Frontal cortex (tissue), 4 donors: Measurements from ENCODE around the gene APEX1. TPM values are rescaled to one million over a fixed set of nuclear protein-coding genes. Genes with fewer than 3 reads are reported as not detected.
A peak's percentile ranks its signal among the peaks of the same experiment; 100 is the strongest.

Experiments used
- DNase-seq, 2 donors: peaks; one replicate each; pipeline ENCODE4 v3.0.0; 2012; ENCODE audit warnings: low spot score in 2 of 2
- FAIRE-seq: peaks from 2 replicates; lab custom pipeline; 2012; peaks lifted over from hg19 to GRCh38; lab: Jason Lieb, UNC
- total RNA-seq: library from RNA; depleted of rRNA; stranded (reverse); fragments of >200 nt; gene quantifications from one replicate; pipeline ENCODE4 v1.2.3, GENCODE V29; 2014
- donor health status: control.
- donor health status: control.
- donor health status: control.

The APEX1 gene
- total RNA-seq, 1 donor from 2014 or later: 64.4 TPM

- no peak for FAIRE-seq
- peak; percentile 70 to 91 for DNase-seq
Measured at GRCh38 chr14:20469242-20469889, 14.3 kb downstream of the APEX1 start, which contains the start of gene PNP. TSS of gene PNP (plus strand) at chr14:20469406. CDS start at chr14:20469525, 119 bp downstream.

- DNase-seq (peak in 1 of 2 donors; percentile 66), FAIRE-seq (no peak)
Measured at GRCh38 chr14:20469890-20470602, 15.0 kb downstream of the APEX1 start.

- DNase-seq (no peak), FAIRE-seq (no peak)
Measured at GRCh38 chr14:20470603-20470901, 15.5 kb downstream of the APEX1 start.

GRCh38 chr14:20472536-20473169 lies 17.6 kb downstream of the APEX1 start:
- FAIRE-seq (no peak), DNase-seq (no peak)

- no peak for FAIRE-seq
Measured at GRCh38 chr14:20476776-20477175, 21.8 kb downstream of the APEX1 start.

GRCh38 chr14:20477211-20477876 lies 22.3 kb downstream of the APEX1 start:
- DNase-seq (no peak), FAIRE-seq (no peak)

More at GRCh38 chr14:20476776-20477175, 21.8 kb downstream of the APEX1 start:
- DNase-seq: no peak

- FAIRE-seq: no peak
- no peak for DNase-seq
Measured at GRCh38 chr14:20478894-20479293, 23.9 kb downstream of the APEX1 start.

GRCh38 chr14:20482382-20482781 lies 27.4 kb downstream of the APEX1 start:
- DNase-seq: no peak
- no peak for FAIRE-seq

- FAIRE-seq (no peak), DNase-seq (no peak)
Measured at GRCh38 chr14:20485900-20486299, 30.9 kb downstream of the APEX1 start.

GRCh38 chr14:20486684-20487395 lies 31.8 kb downstream of the APEX1 start:
- no peak for FAIRE-seq
- DNase-seq: no peak

- FAIRE-seq (no peak), DNase-seq (no peak)
Measured at GRCh38 chr14:20487396-20487725, 32.3 kb downstream of the APEX1 start.

- DNase-seq (no peak), FAIRE-seq (no peak)
Measured at GRCh38 chr14:20489093-20489994, 34.3 kb downstream of the APEX1 start.

- no peak for FAIRE-seq
- DNase-seq: no peak
Measured at GRCh38 chr14:20490563-20490962, 35.5 kb downstream of the APEX1 start.

- DNase-seq (no peak), FAIRE-seq (no peak)
Measured at GRCh38 chr14:20492486-20492885, 37.5 kb downstream of the APEX1 start.

- DNase-seq (no peak), FAIRE-seq (no peak)
Measured at GRCh38 chr14:20493634-20494033, 38.6 kb downstream of the APEX1 start.

GRCh38 chr14:20494935-20495766 lies 40.1 kb downstream of the APEX1 start:
- DNase-seq (no peak), FAIRE-seq (no peak)

GRCh38 chr14:20498622-20499021 lies 43.6 kb downstream of the APEX1 start:
- no peak for DNase-seq
- no peak for FAIRE-seq

GRCh38 chr14:20499108-20499507 lies 44.1 kb downstream of the APEX1 start:
- FAIRE-seq: no peak
- DNase-seq: no peak
